NCI-H2196 (cell line): ENCODE results near the gene PCIF1.
"Not testable (repeated sequence)": the region's sequence is repeated elsewhere in the genome, so short reads cannot be mapped to it uniquely, and the experiment has no call there.

Source experiments
- DNase-seq: peaks from one replicate; lab custom pipeline; 2025; ENCODE audit not compliant: unreplicated experiment; lab: John Stamatoyannopoulos, UW

The PCIF1 gene

GRCh38 chr20:45988830-45989229 is 54.3 kb downstream of the PCIF1 start:
- not testable (repeated sequence) for DNase-seq

GRCh38 chr20:45991616-45992015 is 57.1 kb downstream of the PCIF1 start:
- no peak for DNase-seq

GRCh38 chr20:45993197-45993951 is 58.9 kb downstream of the PCIF1 start:
- DNase-seq: peak; percentile 66

- DNase-seq: no peak
Observed at GRCh38 chr20:45994761-45995493, 60.4 kb downstream of the PCIF1 start.

- DNase-seq: peak; percentile 38
Observed at GRCh38 chr20:45995495-45996097, 61.1 kb downstream of the PCIF1 start.

- no peak for DNase-seq
Observed at GRCh38 chr20:45997187-45997586, 62.7 kb downstream of the PCIF1 start.
